Hematopoietic multipotent progenitor cell treated with erythropoietin and hydrocortisone succinate and interleukin-3 and kit ligand, for 4 days (in vitro differentiated cells): ENCODE results near the gene USP28.
"Not testable (repeated sequence)": the region's sequence is repeated elsewhere in the genome, so short reads cannot be mapped to it uniquely, and the experiment has no call there.

Source experiments
- DNase-seq: peaks from one replicate; pipeline ENCODE4 v3.0.0-alpha.2; 2015

Gene USP28

GRCh38 chr11:113763040-113763439 is 112.3 kb downstream of the USP28 start:
- not testable (repeated sequence) for DNase-seq

- DNase-seq = no peak
These were observed 115.1 kb downstream of the USP28 start for GRCh38 chr11:113760241-113760640.

GRCh38 chr11:113752932-113753331 is 122.4 kb downstream of the USP28 start:
- DNase-seq = no peak
